HG02884 (cell line): Measurements from ENCODE around the gene IHH.

Experiments
- ATAC-seq: cut with Tn5 transposase; IDR thresholded peaks from one replicate; pipeline ENCODE4 v1.9.1; 2021; ENCODE audit warnings: mild to moderate bottlenecking, moderate library complexity; ENCODE audit not compliant: unreplicated experiment

Gene IHH

DNA sequence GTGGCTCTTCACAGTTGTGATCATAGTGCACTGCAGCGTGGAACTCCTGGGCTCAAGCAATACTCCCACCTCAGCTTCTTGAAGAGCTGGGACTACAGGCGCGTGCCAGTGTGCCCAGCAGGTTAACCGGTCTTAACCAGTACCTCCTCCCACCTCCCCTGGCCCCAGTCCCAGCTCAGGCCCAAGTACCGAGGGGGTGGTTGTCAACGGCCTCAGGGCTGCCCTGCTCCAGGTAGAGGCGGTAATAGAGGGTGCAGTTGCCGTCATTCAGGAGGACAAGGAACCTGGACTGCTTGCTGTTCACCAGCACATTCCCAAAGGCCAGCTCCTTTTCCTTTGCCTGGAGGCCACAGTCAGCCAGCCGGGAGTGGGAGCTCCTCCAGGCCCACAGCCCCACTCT is 39.1 kb downstream of the IHH start:
- ATAC-seq = no peak

DNA sequence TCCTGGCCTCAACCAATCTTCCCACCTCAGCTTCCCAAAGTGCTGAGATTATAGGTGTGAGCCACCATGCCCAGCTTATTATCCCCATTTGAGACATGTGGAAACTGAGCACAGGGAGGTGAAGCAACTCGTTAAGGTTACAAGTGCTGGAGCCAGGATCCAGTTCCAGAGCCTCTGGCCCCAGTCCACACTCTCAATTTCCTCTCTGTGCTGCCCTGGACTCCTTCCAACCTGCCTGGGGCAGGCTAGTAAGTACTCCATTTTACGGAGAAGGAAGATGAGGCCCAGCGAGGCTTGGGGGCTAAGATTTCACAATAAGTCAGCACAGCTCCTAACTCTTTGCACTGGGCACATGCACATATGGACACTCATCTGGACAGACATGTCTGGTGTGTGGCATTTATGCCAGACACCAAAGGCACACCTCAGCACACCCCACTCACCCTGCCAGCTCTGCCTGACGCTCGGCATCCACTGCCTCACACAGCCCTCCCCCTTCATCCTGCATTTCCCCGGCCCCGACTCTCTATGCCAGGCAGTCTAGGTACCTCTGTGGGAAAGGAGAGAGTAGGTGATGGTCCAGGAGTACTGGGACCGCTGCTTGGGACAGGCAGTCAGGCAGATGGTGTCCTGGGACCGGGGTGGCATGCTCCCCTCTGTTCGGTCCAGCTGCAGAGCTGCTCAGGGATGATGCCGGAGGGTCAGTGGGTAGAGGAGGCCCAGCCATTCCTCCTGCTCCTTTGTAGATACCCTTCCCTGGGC is 39.9 kb downstream of the IHH start:
- no peak for ATAC-seq

DNA sequence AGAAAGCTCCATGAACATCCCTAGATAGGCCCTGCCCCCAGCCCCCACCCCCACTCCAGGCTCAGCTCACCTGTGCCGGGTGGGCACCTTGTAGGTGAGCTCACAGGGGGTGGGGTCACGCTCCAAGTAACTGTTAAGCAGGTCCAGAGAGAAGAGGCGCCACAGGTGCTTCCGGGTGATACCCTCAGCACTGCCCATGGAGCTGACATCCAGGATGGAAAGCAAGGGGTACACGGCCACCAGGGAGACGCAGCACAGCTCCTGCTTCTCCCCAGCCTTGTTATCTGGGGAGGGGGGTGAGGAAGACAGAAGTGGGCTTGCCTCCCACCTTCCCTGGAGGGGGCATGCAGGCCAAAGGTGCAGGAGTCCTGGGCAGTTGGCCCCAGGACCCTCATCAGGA is 41.3 kb downstream of the IHH start:
- no peak for ATAC-seq

DNA sequence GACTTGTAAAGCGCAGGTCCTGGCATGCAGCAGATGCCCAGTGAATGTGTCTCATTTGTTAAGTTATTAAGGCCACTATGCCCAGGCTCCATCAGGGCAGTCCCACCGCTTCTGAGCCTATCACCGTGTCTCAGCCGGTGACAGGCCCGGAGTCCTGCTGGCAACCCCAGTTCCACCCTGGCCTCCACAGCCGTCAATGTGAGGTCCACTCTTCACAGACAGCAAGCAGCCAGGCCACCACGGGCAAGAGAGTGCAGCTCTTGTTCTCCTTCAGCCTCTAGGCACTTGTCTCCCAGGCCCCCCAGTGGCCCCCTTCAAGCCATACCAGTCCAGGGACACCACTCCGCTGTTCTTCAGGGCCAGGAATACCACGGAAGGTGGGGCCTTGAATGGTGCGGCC is 42.0 kb downstream of the IHH start:
- ATAC-seq = no peak

DNA sequence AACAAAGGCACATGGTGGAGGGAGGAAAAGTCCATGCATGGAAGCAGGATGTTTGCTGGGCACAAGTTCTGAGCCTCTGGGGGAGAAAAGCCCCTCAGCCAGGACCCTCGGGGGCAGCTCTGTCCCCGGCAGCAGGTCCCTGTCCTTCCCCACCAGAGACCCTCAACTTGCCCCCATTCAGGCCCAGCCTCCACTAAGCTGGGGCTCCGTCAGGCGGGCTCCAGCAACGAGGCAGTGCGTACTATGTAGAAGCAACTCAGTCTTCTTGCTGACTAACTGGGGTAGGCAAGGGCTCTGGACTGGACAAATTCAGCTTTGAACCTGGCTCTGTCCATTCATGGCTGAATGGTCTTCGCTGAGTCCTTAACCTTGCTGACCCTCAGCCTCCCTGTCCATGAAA is 42.4 kb downstream of the IHH start:
- ATAC-seq = no peak

DNA sequence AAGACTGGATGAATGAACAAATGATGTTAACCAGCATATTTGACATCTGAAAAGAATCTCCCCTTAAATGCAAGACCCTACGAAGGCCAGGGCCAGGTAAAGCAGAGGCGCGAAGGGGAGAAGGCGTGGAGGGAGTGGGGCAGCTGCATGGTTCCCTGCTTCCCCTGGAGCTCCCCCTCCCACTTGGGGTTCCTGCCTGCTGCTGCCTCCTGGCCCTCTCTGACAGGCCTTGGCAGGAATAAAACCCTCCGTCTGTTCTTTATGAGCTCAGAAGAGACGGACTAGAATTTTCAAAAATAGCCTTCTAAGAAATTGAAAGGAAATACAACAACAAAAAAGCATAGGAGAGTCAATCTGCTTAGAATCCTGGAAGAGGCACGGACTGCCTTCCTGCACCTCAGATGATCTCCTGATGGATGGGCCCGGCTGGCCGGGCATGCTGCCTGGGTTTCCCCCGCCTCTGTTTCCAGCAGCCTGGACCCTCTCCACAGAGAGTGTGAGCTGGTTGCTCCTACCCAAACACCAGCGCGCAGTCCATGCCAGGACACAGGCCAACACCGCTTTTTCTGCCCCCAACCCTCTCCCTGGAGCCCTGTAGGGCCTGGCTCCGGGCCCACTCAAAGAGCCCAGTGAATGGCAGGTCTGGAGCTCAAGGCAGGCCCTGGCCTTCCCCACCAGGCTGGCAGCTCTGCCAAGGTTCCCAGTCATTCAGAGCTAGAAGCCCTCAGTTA is 43.4 kb downstream of the IHH start:
- no peak for ATAC-seq

DNA sequence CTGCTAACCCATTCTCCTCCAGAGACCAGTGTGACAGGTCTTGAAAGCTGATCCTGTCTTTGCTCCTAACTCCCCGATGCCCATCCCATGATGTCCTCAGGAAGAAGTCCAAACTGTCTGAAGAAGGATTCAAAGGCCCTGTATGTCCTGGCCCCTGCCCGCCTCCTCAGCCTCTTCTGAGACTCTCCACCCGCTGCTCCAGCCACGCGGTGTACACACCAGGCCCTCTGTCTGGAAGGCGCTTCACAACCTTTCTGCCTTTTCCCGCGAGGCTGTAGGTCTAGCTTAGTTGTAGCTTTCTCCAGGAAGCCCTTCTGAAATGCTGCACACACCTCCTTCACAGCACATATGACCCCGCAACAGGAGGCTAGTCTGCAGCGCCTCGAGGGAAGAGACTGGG is 44.0 kb downstream of the IHH start:
- ATAC-seq = no peak

DNA sequence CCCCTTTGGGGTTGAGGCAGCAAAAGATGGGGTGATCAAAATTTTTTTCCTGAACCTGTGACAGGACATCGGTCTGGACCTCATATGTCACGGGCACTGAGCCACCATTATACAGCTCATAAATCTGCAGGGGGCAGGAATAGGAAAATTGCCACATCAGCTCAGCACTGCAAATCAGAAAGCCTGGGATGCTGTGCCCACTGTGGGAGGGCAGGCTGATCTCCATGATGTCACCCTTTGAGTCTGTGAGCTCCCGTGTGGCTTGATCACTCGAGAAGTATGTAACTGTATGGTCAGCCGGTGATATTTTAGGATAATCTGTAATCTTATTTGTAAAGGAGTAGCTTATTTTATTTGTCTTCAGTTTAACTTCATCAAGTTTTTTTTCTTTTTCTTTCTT is 49.8 kb downstream of the IHH start:
- no peak for ATAC-seq

DNA sequence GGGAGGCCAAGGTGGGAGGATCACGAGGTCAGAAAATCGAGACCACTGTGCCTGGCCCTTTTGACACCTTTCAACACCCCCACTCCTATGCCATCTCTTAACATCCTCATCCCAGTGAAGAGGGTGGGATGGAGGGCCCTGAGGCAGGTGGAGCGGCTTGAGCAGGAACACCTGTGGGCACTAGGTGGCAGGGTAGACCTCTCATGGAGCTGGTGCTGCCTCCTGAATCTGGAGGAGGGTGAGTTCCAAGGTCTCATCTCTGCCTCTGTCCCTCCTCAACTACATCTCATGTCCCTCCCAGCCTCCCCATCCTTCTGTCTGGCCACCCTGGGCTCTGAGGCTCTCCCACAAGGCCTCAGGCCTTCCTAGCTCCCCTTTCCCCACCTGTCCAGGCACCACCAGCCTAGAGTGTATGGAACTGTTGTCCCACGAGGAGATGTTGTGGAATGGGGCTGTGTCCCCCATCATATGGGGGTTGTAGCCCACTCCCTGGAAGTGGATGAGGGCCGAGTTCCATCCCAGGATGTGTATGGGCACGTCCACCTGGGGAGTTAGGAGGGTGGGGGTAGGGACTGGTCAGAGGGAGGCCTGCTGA is 50.5 kb downstream of the IHH start:
- no peak for ATAC-seq

DNA sequence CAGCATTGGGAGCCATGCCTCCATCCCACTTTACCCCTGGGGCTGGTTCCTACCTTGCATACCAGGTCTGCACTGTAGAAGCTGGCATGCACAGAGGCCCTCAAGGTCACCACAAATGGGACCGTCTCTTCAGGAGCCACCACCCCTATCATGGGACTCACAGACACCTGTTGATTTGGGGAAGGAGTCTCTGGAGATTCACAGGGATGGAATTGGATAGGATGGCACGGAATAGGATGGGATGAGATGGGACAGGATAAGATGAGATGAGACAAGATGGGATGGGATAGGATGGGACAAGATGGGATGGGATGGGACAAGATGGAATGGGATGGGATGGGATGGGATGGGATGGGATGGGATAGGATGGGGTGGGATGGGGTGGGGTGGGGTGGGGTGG is 51.4 kb downstream of the IHH start:
- no peak for ATAC-seq
